Body of pancreas (tissue), 4 donors: ENCODE measurements around the gene A4GNT. TPM values are rescaled to one million over a fixed set of nuclear protein-coding genes. Genes with fewer than 3 reads are reported as not detected.
"Not testable (repeated sequence)": the region's sequence is repeated elsewhere in the genome, so short reads cannot be mapped to it uniquely, and the experiment has no call there.

ENCODE experiments used
- ATAC-seq: fragments of 150-250 bp; one replicate; pipeline ENCODE4 v1.9.1; 2016
- DNase-seq, 4 donors: peaks; one replicate each; pipeline ENCODE4 v3.0.0-alpha.2; 2019
- H3K27ac ChIP-seq, 4 donors: fragments of 200-600 bp; sonication (generic); 1 replicate in 3 of 4; 2 replicates in 1 of 4; pipeline versions ENCODE4 v1.5.1 to v1.6.1; 2016 to 2019; ENCODE audit warnings: mild to moderate bottlenecking in 1 of 4, mixed read lengths in 1 of 4, moderate library complexity in 1 of 4
- H3K27me3 ChIP-seq, 2 donors: fragments of 200-600 bp; sonication (generic); one replicate each; pipeline ENCODE4 v1.6.0; 2016; ENCODE audit warnings: mild to moderate bottlenecking in 1 of 2
- H3K36me3 ChIP-seq, 2 donors: fragments of 200-600 bp; sonication (generic); replicated peaks in 1 of 2; 2 replicates each; pipeline ENCODE4 v1.5.1; 2016; ENCODE audit warnings: low read depth in 2 of 2; ENCODE audit not compliant: insufficient read depth in 1 of 2
- H3K4me1 ChIP-seq: fragments of 200-600 bp; sonication (generic); one replicate; pipeline ENCODE4 v1.6.0; 2016
- H3K4me3 ChIP-seq, 2 donors: fragments of 200-600 bp; sonication (generic); 1 replicate in 1 of 2; 2 replicates in 1 of 2; pipeline ENCODE4 v1.5.1; 2016 to 2019
- H3K9me3 ChIP-seq, 3 donors: fragments of 200-600 bp; sonication (generic); 1 replicate in 2 of 3; 2 replicates in 1 of 3; pipeline ENCODE4 v1.5.1; 2016
- POLR2A ChIP-seq, 3 donors: fragments of 450-650 bp; IDR thresholded peaks; one replicate each; pipeline ENCODE4 v1.6.1; 2016; ENCODE audit warnings: antibody characterized with exemption in 3 of 3, mild to moderate bottlenecking in 2 of 3
- WGBS, 2 donors: methylation state at CpG; one replicate each; pipeline ENCODE4 v1.1.5; 2017; 5-methylcytosine and 5-hydroxymethylcytosine counted together
- intact Hi-C: fragments of 100-400 bp; cut with DNase I; formaldehyde crosslinking; loops from one replicate; pipeline ENCODE4 v1.15.1; 2023
- total RNA-seq, 2 donors: library from RNA; depleted of rRNA; stranded (reverse); fragments of >200 nt; gene quantifications; one replicate each; pipeline ENCODE4 v1.1.0, GENCODE V29; 2016
- TF ChIP-seq, protein P1 (sequence below), 7 experiments: fragments of 450-650 bp in 4 of 7; fragments of 200-600 bp in 3 of 7; sonication (generic) in 3 of 7; IDR thresholded peaks; one replicate each; pipeline ENCODE4 v1.5.1; 2016 to 2019; ENCODE audit warnings: antibody characterized with exemption in 7 of 7

A4GNT gene
- total RNA-seq, 2 donors from 2014 or later, result 1.8 to 4.0 TPM

DNA sequence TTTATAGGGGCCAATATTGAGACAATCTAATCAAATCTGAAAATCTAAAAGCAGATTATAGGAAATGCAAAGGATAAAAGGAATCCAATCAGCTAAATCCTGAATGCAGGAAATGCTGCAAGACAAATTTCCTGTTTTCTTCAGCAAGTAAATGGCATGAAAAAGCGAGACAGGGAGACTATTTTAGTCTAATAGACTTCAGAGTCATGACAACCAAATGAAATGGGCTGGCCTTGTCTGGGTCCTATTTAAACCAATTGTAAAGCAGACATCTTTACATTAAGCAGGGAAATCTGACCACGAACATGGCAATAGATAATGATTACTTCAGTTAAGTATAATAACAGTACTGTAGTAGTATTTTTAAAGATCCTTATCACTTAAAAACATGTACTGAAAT is 40.4 kb upstream of the A4GNT start:
- intact Hi-C loops, result no loop called here
- DNase-seq, result no peak
- no peak overlapping the region for H3K4me3 ChIP-seq
- no peak for ATAC-seq
- H3K4me1 ChIP-seq, result peaks cover 23% of the 10 kb centered on the region
- WGBS, 2 donors, result 65 to 79% methylated on average over 2 of the region's 2 CpGs
- no peak overlapping the region for H3K27ac ChIP-seq
- no peaks in the 10 kb centered on the region for H3K27me3 ChIP-seq
- H3K9me3 ChIP-seq, result no peaks in the 10 kb centered on the region
- no peak for TF ChIP-seq POLR2A (IDR thresholded peaks at IDR 0.05)
- TF ChIP-seq, protein P1, sequence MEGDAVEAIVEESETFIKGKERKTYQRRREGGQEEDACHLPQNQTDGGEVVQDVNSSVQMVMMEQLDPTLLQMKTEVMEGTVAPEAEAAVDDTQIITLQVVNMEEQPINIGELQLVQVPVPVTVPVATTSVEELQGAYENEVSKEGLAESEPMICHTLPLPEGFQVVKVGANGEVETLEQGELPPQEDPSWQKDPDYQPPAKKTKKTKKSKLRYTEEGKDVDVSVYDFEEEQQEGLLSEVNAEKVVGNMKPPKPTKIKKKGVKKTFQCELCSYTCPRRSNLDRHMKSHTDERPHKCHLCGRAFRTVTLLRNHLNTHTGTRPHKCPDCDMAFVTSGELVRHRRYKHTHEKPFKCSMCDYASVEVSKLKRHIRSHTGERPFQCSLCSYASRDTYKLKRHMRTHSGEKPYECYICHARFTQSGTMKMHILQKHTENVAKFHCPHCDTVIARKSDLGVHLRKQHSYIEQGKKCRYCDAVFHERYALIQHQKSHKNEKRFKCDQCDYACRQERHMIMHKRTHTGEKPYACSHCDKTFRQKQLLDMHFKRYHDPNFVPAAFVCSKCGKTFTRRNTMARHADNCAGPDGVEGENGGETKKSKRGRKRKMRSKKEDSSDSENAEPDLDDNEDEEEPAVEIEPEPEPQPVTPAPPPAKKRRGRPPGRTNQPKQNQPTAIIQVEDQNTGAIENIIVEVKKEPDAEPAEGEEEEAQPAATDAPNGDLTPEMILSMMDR (IDR thresholded peaks at IDR 0.05), result no peak
- peaks cover 2 to 8% of the 10 kb centered on the region in 2 donors for H3K36me3 ChIP-seq

DNA sequence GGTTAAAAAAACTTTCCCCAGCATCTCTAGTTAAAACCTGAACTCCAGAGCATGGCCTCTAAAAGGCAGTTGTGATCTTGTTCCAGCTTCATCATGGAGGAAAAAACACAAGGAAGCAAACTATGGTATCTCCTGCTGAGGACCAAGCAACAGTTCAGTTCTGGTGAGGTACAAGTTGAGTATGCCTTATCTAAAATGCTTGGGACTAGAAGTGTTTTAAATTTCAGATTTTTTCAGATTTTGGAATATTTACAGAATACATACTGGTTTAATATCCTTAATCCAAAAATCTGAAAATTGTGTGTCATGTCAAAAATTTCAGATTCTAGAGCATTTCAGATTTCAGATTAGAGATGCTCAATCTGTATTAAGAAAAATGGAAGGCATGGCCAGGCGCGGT is 32.9 kb upstream of the A4GNT start:
- ATAC-seq (no peak), DNase-seq (no peak)
- peaks cover 14 to 18% of the 10 kb centered on the region in 2 donors for H3K36me3 ChIP-seq
- no peaks in the 10 kb centered on the region for H3K9me3 ChIP-seq
- no peak overlapping the region for H3K4me3 ChIP-seq
- no peaks in the 10 kb centered on the region for H3K4me1 ChIP-seq
- H3K27me3 ChIP-seq, result no peaks in the 10 kb centered on the region
- TF ChIP-seq, protein P1 (IDR thresholded peaks at IDR 0.05), result no peak
- TF ChIP-seq POLR2A (IDR thresholded peaks at IDR 0.05), result no peak
- intact Hi-C loops, result no loop called here
- no peak overlapping the region for H3K27ac ChIP-seq
- 98% methylated on average over 2 of the region's 2 CpGs for WGBS, 2 donors

DNA sequence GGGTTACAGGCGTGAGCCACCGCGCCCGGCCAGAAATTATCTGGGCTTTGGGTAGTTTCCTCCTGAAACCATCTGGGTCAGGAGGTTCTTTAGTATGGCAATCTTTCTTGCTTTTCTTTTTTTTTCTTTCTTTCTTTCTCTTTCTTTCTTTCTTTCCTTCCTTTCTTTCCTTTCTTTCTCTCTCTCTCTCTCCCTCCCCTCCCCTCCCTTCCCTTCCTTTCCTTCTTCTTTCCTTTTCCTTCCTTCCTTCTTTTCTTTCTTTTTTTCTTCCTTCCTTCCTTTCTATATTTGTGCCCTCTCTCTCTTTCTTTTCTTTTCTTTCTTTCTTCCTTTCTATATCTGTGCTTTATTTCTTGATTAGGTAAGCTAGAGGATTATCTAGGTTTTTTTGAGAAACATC is 25.6 kb upstream of the A4GNT start:
- TF ChIP-seq, protein P1 (IDR thresholded peaks at IDR 0.05), result no peak
- no peak for TF ChIP-seq POLR2A (IDR thresholded peaks at IDR 0.05)
- peaks cover 1 to 9% of the 10 kb centered on the region in 2 donors for H3K36me3 ChIP-seq
- no peaks in the 10 kb centered on the region for H3K9me3 ChIP-seq
- H3K4me3 ChIP-seq, result no peak overlapping the region
- 95% methylated on average over 4 of the region's 4 CpGs for WGBS, 2 donors
- H3K4me1 ChIP-seq, result no peaks in the 10 kb centered on the region
- ATAC-seq (no peak), DNase-seq (no peak)
- no peaks in the 10 kb centered on the region for H3K27me3 ChIP-seq
- intact Hi-C loops, result no loop called here
- H3K27ac ChIP-seq, result no peak overlapping the region

DNA sequence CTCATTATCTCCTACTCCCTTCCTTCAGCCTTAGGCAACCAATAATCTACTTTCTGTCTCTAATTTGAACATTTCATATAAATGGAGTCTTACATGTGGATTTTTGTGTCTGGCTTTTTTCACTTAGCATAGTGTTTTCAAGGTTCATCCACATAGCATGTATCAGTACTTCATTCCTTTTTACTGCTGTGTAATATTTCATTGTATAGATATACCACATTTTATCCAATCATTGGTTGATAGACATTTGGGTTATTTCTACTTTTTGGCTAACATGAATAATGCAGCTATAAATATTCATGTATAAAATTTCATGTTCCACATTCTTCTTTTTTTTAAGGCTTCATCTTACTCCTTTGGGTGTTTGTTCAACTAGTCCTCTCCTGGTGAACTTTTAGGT is 22.3 kb upstream of the A4GNT start:
- intact Hi-C loops, result no loop called here
- no peak for TF ChIP-seq POLR2A (IDR thresholded peaks at IDR 0.05)
- TF ChIP-seq, protein P1 (IDR thresholded peaks at IDR 0.05), result no peak
- no peak overlapping the region for H3K27ac ChIP-seq
- no peak for DNase-seq
- no peaks in the 10 kb centered on the region for H3K4me1 ChIP-seq
- H3K36me3 ChIP-seq, result no peaks in the 10 kb centered on the region
- H3K9me3 ChIP-seq, result no peaks in the 10 kb centered on the region
- no peak for ATAC-seq
- H3K27me3 ChIP-seq, result no peaks in the 10 kb centered on the region
- no peak overlapping the region for H3K4me3 ChIP-seq

DNA sequence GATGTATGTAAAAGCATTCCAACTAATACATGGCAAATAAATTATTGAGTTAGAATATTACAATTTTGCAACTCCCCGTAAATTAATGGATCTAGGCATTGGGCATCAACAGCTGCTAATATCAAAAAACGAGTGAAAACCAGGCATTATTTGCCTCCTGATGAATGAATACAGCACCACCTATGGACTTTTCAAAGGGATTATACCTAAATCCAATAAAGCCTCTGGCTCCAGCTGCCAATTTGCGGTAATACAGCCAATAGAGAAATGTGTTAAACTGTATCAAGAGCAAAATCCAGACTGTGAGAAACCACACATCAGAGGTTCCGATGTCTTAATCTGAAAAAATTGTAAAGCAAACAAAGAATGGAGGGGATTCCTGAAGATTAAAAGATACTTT is 16.3 kb upstream of the A4GNT start:
- DNase-seq, result no peak
- no peak for TF ChIP-seq POLR2A (IDR thresholded peaks at IDR 0.05)
- TF ChIP-seq, protein P1 (IDR thresholded peaks at IDR 0.05), result peak in 3 of 7 experiments; percentile 3 to 26 (median 26)
- H3K9me3 ChIP-seq, result no peaks in the 10 kb centered on the region
- intact Hi-C loops, result no loop called here
- H3K27me3 ChIP-seq, result no peaks in the 10 kb centered on the region
- H3K4me3 ChIP-seq, result no peak overlapping the region
- no peaks in the 10 kb centered on the region for H3K4me1 ChIP-seq
- 45 to 50% methylated on average over 4 of the region's 4 CpGs for WGBS, 2 donors
- H3K36me3 ChIP-seq, result no peaks in the 10 kb centered on the region
- H3K27ac ChIP-seq, result no peak overlapping the region
- ATAC-seq, result no peak

DNA sequence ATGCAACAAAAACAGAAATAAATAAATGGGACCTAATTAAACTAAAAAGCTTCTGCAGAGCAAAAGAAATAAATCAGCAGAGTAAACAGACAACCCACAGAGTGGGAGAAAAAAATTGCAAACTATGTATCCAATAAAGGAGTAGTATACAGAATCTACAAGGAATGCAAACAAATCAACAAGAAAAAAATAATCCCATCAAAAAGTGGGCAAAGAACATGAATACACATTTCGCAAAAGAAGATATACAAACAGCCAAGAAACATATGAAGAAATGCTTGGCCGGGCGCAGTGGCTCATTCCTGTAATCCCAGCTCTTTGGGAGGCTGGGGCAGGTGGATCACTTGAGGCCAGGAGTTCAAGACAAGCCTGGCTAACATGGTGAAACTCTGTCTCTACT is 10.0 kb upstream of the A4GNT start:
- not testable (repeated sequence) for ATAC-seq
- WGBS, 2 donors, result 89 to 97% methylated on average over 3 of the region's 3 CpGs

More for the DNA sequence above, 10.0 kb upstream of the A4GNT start:
- H3K27me3 ChIP-seq, DNase-seq, H3K9me3 ChIP-seq, H3K36me3 ChIP-seq, H3K4me3 ChIP-seq, intact Hi-C loops, H3K27ac ChIP-seq, H3K4me1 ChIP-seq: not testable (repeated sequence)
